VCaP (cell line): ENCODE data around the gene MRC1.

ENCODE experiments used
- H3K27ac ChIP-seq: fragments of 450-650 bp; 2 replicates; pipeline ENCODE4 v1.5.1; 2017
- CTCF ChIP-seq: fragments of 450-650 bp; conservative IDR thresholded peaks from 2 replicates; pipeline ENCODE4 v1.5.1; 2017; ENCODE audit warnings: mild to moderate bottlenecking, moderate library complexity

MRC1 gene

GRCh38 chr10:17808971-17809841 lies at the start of gene MRC1:
Gene MRC1 (plus strand): TSS chr10:17809348. CDS start chr10:17809466, 118 bp downstream.
- no peak for TF ChIP-seq CTCF
- no peak within 1 kb of the TSS for H3K27ac ChIP-seq

- no peak for TF ChIP-seq CTCF
Measured at GRCh38 chr10:17764142-17764541, 45.0 kb upstream of the MRC1 start.

GRCh38 chr10:17765602-17766001 lies 43.5 kb upstream of the MRC1 start:
- H3K27ac ChIP-seq: no peak overlapping the region
- no peak for TF ChIP-seq CTCF

More at GRCh38 chr10:17764142-17764541, 45.0 kb upstream of the MRC1 start:
- H3K27ac ChIP-seq: no peak overlapping the region

- no peak overlapping the region for H3K27ac ChIP-seq
- TF ChIP-seq CTCF: no peak
Measured at GRCh38 chr10:17766731-17767130, 42.4 kb upstream of the MRC1 start.

GRCh38 chr10:17768496-17768895 lies 40.7 kb upstream of the MRC1 start:
- no peak for TF ChIP-seq CTCF
- H3K27ac ChIP-seq: no peak overlapping the region

- TF ChIP-seq CTCF: no peak
- no peak overlapping the region for H3K27ac ChIP-seq
Measured at GRCh38 chr10:17768957-17769356, 40.2 kb upstream of the MRC1 start.

GRCh38 chr10:17771017-17771416 lies 38.1 kb upstream of the MRC1 start:
- H3K27ac ChIP-seq: no peak overlapping the region
- TF ChIP-seq CTCF: no peak
